HepG2 (cell line): ENCODE data around the gene PPCDC. TPM values are rescaled to one million over a fixed set of nuclear protein-coding genes. Genes with fewer than 3 reads are reported as not detected.

Source experiments
- ATAC-seq: fragments of 200-7000 bp; cut with Tn5 transposase; 3 replicates; pipeline ENCODE4 v1.9.1; 2020; ENCODE audit warnings: mild to moderate bottlenecking, moderate library complexity
- BruUV-seq: library from RNA; stranded (reverse); fragments of 400-500 nt; replicated peaks from 2 replicates; lab custom pipeline; 2021; lab: Mats Ljungman, UMichigan
- CTCF ChIA-PET: fragments of 300-600 bp; formaldehyde crosslinking; extraction: SDS; loops from one replicate; lab custom pipeline; 2021; ENCODE audit warnings: low total read pairs, inconsistent platforms, low intra/inter-chr PET ratio; lab: Yijun Ruan, JAX
- POLR2A ChIA-PET: fragments of 350-600 bp; sonication (Branson Sonifier 250); formaldehyde crosslinking; loops from one replicate; lab custom pipeline; 2020; ENCODE audit warnings: antibody characterized with exemption, inconsistent platforms; lab: Yijun Ruan, JAX
- DNase-seq: peaks from one replicate; pipeline ENCODE4 v3.0.0-alpha.2; 2015; ENCODE audit warnings: low spot score
- FAIRE-seq: peaks from 3 replicates; lab custom pipeline; 2011; peaks lifted over from hg19 to GRCh38; lab: Jason Lieb, UNC
- H2AFZ ChIP-seq: one replicate; pipeline ENCODE4 v1.6.1; 2011; ENCODE audit warnings: low read length, inconsistent platforms
- H3K27ac ChIP-seq: fragments of 300-600 bp; 3 replicates; pipeline ENCODE4 v1.8.0; 2011; ENCODE audit warnings: mixed run types, mild to moderate bottlenecking, mixed read lengths, low read length, inconsistent platforms; ENCODE audit not compliant: insufficient read depth; ENCODE audit errors: extremely low read length
- H3K27me3 ChIP-seq, 2 experiments: fragments of 200-600 bp in 1 of 2; 2 replicates in 1 of 2; 3 replicates in 1 of 2; pipeline versions ENCODE4 v1.6.0 to v1.8.0; 2011; ENCODE audit warnings: low read length in 2 of 2, mild to moderate bottlenecking in 2 of 2, moderate library complexity in 2 of 2, inconsistent platforms in 1 of 2; ENCODE audit not compliant: insufficient read depth in 2 of 2, control insufficient read depth in 1 of 2
- H3K36me3 ChIP-seq, 2 experiments: fragments of 200-600 bp in 1 of 2; replicated peaks in 1 of 2; 2 replicates in 1 of 2; 3 replicates in 1 of 2; pipeline versions ENCODE4 v1.5.1 to v1.8.0; 2011; ENCODE audit warnings: low read length in 2 of 2, inconsistent platforms in 1 of 2; ENCODE audit not compliant: insufficient read depth in 2 of 2, control insufficient read depth in 1 of 2
- H3K4me1 ChIP-seq: 2 replicates; pipeline ENCODE4 v1.5.1; 2012; ENCODE audit warnings: low read length, inconsistent platforms; ENCODE audit not compliant: insufficient read depth
- H3K4me2 ChIP-seq: 2 replicates; pipeline ENCODE4 v1.6.0; 2011; ENCODE audit warnings: low read depth, low read length, inconsistent platforms
- H3K4me3 ChIP-seq, 3 experiments: fragments of 200-600 bp in 1 of 3; sonication (generic), shearing (Covaris generic) in 1 of 3; replicated peaks in 1 of 3; 2 replicates each; pipeline ENCODE4 v1.5.1; 2011 to 2016; ENCODE audit warnings: low read length in 3 of 3, inconsistent platforms in 2 of 3, low read depth in 2 of 3, mild to moderate bottlenecking in 2 of 3, control low read depth in 1 of 3, mixed read lengths in 1 of 3; ENCODE audit not compliant: insufficient read depth in 1 of 3
- H3K79me2 ChIP-seq: one replicate; pipeline ENCODE4 v1.6.1; 2011; ENCODE audit warnings: low read length, inconsistent platforms; ENCODE audit not compliant: insufficient read depth
- H3K9ac ChIP-seq: 2 replicates; pipeline ENCODE4 v1.6.0; 2011; ENCODE audit warnings: mild to moderate bottlenecking, low read depth, low read length, inconsistent platforms; ENCODE audit not compliant: insufficient read depth
- H3K9me3 ChIP-seq: 2 replicates; pipeline ENCODE4 v1.5.1; 2012; ENCODE audit warnings: mild to moderate bottlenecking, low read length
- H4K20me1 ChIP-seq: 2 replicates; pipeline ENCODE4 v1.6.0; 2011; ENCODE audit warnings: inconsistent platforms, mild to moderate bottlenecking, low read length, moderate library complexity; ENCODE audit not compliant: insufficient read depth
- AGO1 ChIP-seq: fragments of 200-400 bp; formaldehyde crosslinking; IDR thresholded peaks from 2 replicates; pipeline ENCODE4 v1.6.1; 2017; ENCODE audit warnings: mild to moderate bottlenecking, low read depth, low read length, moderate library complexity; ENCODE audit not compliant: poor library complexity, severe bottlenecking
- GRHL1 ChIP-seq: sonication (generic); formaldehyde crosslinking; conservative IDR thresholded peaks from 2 replicates; pipeline ENCODE4 v1.8.0; 2022; ENCODE audit warnings: missing genetic modification reagents
- GTF2F1 ChIP-seq: fragments of 150-350 bp; IDR thresholded peaks from 2 replicates; pipeline ENCODE4 v1.6.1; 2014; ENCODE audit warnings: low read length
- IRF9 ChIP-seq: sonication (generic); formaldehyde crosslinking; IDR thresholded peaks from 2 replicates; pipeline ENCODE4 v1.8.0; 2022; ENCODE audit warnings: missing genetic modification reagents, mild to moderate bottlenecking, borderline replicate concordance
- TCF12 ChIP-seq, 2 experiments: fragments of 450-650 bp in 1 of 2; sonication (generic) in 1 of 2; formaldehyde crosslinking in 1 of 2; IDR thresholded peaks; 2 replicates each; pipeline versions ENCODE4 v1.6.1 to v1.8.0; 2017 to 2022; ENCODE audit warnings: antibody characterized with exemption in 1 of 2, mild to moderate bottlenecking in 1 of 2, missing genetic modification reagents in 1 of 2, moderate library complexity in 1 of 2
- THYN1 ChIP-seq: sonication (generic); formaldehyde crosslinking; IDR thresholded peaks from 2 replicates; pipeline ENCODE4 v1.8.1; 2023; ENCODE audit warnings: low read depth, mild to moderate bottlenecking, moderate library complexity, missing genetic modification reagents, borderline replicate concordance
- ZEB1 ChIP-seq: IDR thresholded peaks from 2 replicates; pipeline ENCODE4 v1.6.1; 2012; ENCODE audit warnings: mild to moderate bottlenecking, low read depth, inconsistent platforms; ENCODE audit not compliant: insufficient replicate concordance
- ZXDC ChIP-seq: sonication (generic); formaldehyde crosslinking; IDR thresholded peaks from 2 replicates; pipeline ENCODE4 v1.5.0; 2020; ENCODE audit warnings: mild to moderate bottlenecking, missing genetic modification reagents
- WGBS: methylation state at CpG from one replicate; pipeline ENCODE4 v1.1.6; 2017; ENCODE audit warnings: low lambda C conversion rate; 5-methylcytosine and 5-hydroxymethylcytosine counted together
- in situ Hi-C: cut with HindIII; loops from 2 replicates; pipeline ENCODE4 v1.10.0; 2017; ENCODE audit warnings: low pct_unique_long_range_greater_than_20kb; ENCODE audit not compliant: extremely low pct_ligation_motif_present
- intact Hi-C: fragments of 100-400 bp; cut with micrococcal nuclease; formaldehyde crosslinking; loops from one replicate; pipeline ENCODE4 v1.10.0; 2022; ENCODE audit not compliant: unreplicated experiment
- polyA plus RNA-seq, 8 experiments: library from polyadenylated mRNA; depleted of rRNA in 3 of 8; stranded (reverse) in 7 of 8; unstranded in 1 of 8; fragments of >200 nt; fragmentation: Illumina TruSeq in 4 of 8; extraction: Trizol in 4 of 8; gene quantifications; 2 replicates each; pipeline versions ENCODE4 v1.2.1 to v1.2.3, GENCODE V29; 2011 to 2016; ENCODE audit warnings: low read depth in 4 of 8, missing spikeins in 1 of 8, mixed read lengths in 1 of 8; ENCODE audit not compliant: insufficient read depth in 1 of 8
- total RNA-seq, 5 experiments: library from RNA; depleted of rRNA; stranded (reverse); fragments of >200 nt; fragmentation: Illumina TruSeq; extraction: Trizol; gene quantifications; 2 replicates each; pipeline ENCODE4 v1.2.3, GENCODE V29; 2016; ENCODE audit warnings: low read depth in 1 of 5

The PPCDC gene
- total and polyA plus RNA-seq, 2 of the 13 experiments (the other 11 are each of a cell fraction or from before 2014, with no cell fraction given): 12.3 to 12.8 TPM

GRCh38 chr15:75025548-75026260 lies 2.3 kb downstream of the PPCDC start:
- no peaks in the 10 kb centered on the region for H4K20me1 ChIP-seq
- ChIA-PET CTCF (no interaction called here), POLR2A (interaction anchor here (1.0 to 2.0 kb wide), 3 partner anchors 18 to 179 kb away, joined by 3 to 8 read pairs (median 4); partner anchors contain the start of gene C15orf39)
- FAIRE-seq: no peak
- no peak for DNase-seq
- no peaks in the 10 kb centered on the region for H3K27me3 ChIP-seq
- no peak overlapping the region; a peak in 1 of 6 replicates for H3K4me3 ChIP-seq
- peaks cover 36% of the 10 kb centered on the region for H3K4me1 ChIP-seq
- 87% methylated on average over 5 of the region's 5 CpGs for WGBS
- BruUV-seq: no TSS peak
- in situ Hi-C loops: no loop called here
- intact Hi-C loops: no loop called here
- no peak overlapping the region for H2AFZ ChIP-seq
- H3K9me3 ChIP-seq: no peaks in the 10 kb centered on the region
- peaks cover 18% of the 10 kb centered on the region for H3K79me2 ChIP-seq
- no peak overlapping the region for H3K27ac ChIP-seq
- TF ChIP-seq ZEB1: peak; percentile 50
- TF ChIP-seq THYN1 (CRISPR knock-in tag): no peak
- no peak for ATAC-seq
- H3K4me2 ChIP-seq: no peak overlapping the region
- H3K36me3 ChIP-seq: peaks cover 0 to 4% of the 10 kb centered on the region in 2 experiments; a peak in 2 of 5 replicates
- H3K9ac ChIP-seq: 0 out of 2 replicates have a peak overlapping the region, but pooled peaks have one; percentile 27

GRCh38 chr15:75027551-75027950 lies 4.2 kb downstream of the PPCDC start:
- Histone ChIP-seq H3K79me2 (peaks cover 18% of the 10 kb centered on the region), H3K9ac (no peak overlapping the region), H3K4me1 (peaks cover 35% of the 10 kb centered on the region), H3K4me3 (no peak overlapping the region), H4K20me1 (no peaks in the 10 kb centered on the region), H3K27ac (no peak overlapping the region), H2AFZ (no peak overlapping the region), H3K9me3 (no peaks in the 10 kb centered on the region), H3K27me3 (no peaks in the 10 kb centered on the region), H3K36me3 (peaks cover 0 to 4% of the 10 kb centered on the region in 2 experiments; a peak in 3 of 5 replicates), H3K4me2 (no peak overlapping the region)
- BruUV-seq: no TSS peak
- ATAC-seq (no peak), DNase-seq (no peak), FAIRE-seq (no peak)
- intact Hi-C loops: no loop called here
- POLR2A ChIA-PET: no interaction called here
- in situ Hi-C loops: no loop called here
- WGBS: 88% methylated on average over 7 of the region's 7 CpGs
- CTCF ChIA-PET: interaction anchor here (2.7 kb wide), 1 partner anchor 177 kb away, joined by 37 read pairs; no protein-coding TSS in a partner anchor
- TF ChIP-seq GRHL1 (CRISPR knock-in tag) (no peak), AGO1 (no peak), IRF9 (CRISPR knock-in tag) (no peak), TCF12 (IDR thresholded peaks at IDR 0.05) (no peak), TCF12 (CRISPR knock-in tag; IDR thresholded peaks at IDR 0.05) (no peak), GTF2F1 (no peak), ZXDC (no peak)
